OCI-LY3 (cell line): ENCODE results near the gene SHD.

ENCODE experiments used
- H2AFZ ChIP-seq: fragments of 200-600, 300-600 bp; shearing (Covaris generic); 2 replicates; pipeline ENCODE4 v1.6.0; 2014; ENCODE audit warnings: antibody characterized with exemption, low read depth, low read length
- H3K27ac ChIP-seq: fragments of 200-600, 300-600 bp; sonication (generic); 2 replicates; pipeline ENCODE4 v1.5.1; 2014; ENCODE audit warnings: mild to moderate bottlenecking, low read length, moderate library complexity, mixed read lengths
- H3K27me3 ChIP-seq: fragments of 200-600, 300-600 bp; sonication (generic); 2 replicates; pipeline ENCODE4 v1.6.1; 2014; ENCODE audit warnings: low read depth, low read length, mixed read lengths
- H3K36me3 ChIP-seq: fragments of 200-600, 300-600 bp; sonication (generic); replicated peaks from 2 replicates; pipeline ENCODE3; 2014; ENCODE audit warnings: low read depth, low read length, mixed read lengths
- H3K4me1 ChIP-seq: fragments of 300-600, 200-600 bp; sonication (generic); 2 replicates; pipeline ENCODE4 v1.6.1; 2014; ENCODE audit warnings: low read length, mixed read lengths
- H3K4me2 ChIP-seq: fragments of 200-600, 300-600 bp; sonication (generic); 2 replicates; pipeline ENCODE4 v1.6.1; 2014; ENCODE audit warnings: low read length, mixed read lengths
- H3K4me3 ChIP-seq: fragments of 300-600, 200-600 bp; sonication (generic); 2 replicates; pipeline ENCODE4 v1.5.1; 2014; ENCODE audit warnings: antibody characterized with exemption, mild to moderate bottlenecking, low read length, moderate library complexity
- H3K79me2 ChIP-seq: fragments of 300-600, 200-600 bp; shearing (Covaris generic); 2 replicates; pipeline ENCODE4 v1.6.1; 2014; ENCODE audit warnings: mild to moderate bottlenecking, low read length, mixed read lengths
- H3K9ac ChIP-seq: fragments of 300-600, 200-600 bp; shearing (Covaris generic); 2 replicates; pipeline ENCODE4 v1.6.0; 2014; ENCODE audit warnings: mild to moderate bottlenecking, low read length, moderate library complexity
- H3K9me3 ChIP-seq: fragments of 200-600, 300-600 bp; shearing (Covaris generic); 2 replicates; pipeline ENCODE4 v1.6.1; 2014; ENCODE audit warnings: low read length, mixed read lengths; ENCODE audit not compliant: insufficient read depth
- H4K20me1 ChIP-seq: fragments of 200-600, 300-600 bp; sonication (generic); 2 replicates; pipeline ENCODE4 v1.6.1; 2016; ENCODE audit warnings: low read length, mixed read lengths; ENCODE audit not compliant: insufficient read depth
- EZH2phosphoT487 ChIP-seq: fragments of 200-600 bp; shearing (Covaris generic); IDR thresholded peaks from 2 replicates; pipeline ENCODE4 v1.6.1; 2018; ENCODE audit warnings: antibody characterized with exemption, mixed run types, low read depth
- TF ChIP-seq, protein P1 (sequence below): fragments of 200-600, 300-600 bp; sonication (generic); IDR thresholded peaks from 2 replicates; pipeline ENCODE4 v1.5.1; 2014; ENCODE audit warnings: antibody characterized with exemption, low read length, low read depth

The SHD gene

DNA sequence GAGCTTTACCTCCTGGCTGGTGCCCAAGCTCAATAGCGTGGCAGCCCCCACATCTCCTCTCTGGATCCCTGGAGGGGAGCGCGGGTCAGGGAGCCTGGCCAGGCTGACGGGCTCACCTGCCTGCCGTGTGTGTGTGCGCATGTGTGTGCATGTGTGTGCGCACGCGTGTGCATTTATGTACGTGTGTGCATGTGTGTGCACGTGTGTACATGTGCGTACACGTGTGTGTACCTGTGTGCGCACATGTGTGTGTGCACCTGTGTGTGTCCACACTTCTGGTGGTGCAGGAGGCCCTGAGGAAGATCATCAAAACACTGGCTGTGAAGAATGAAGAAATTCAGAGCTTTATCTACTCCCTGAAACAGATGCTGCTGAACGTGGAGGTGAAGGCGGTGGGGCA, 26.6 kb downstream of the SHD start:
- H3K4me2 ChIP-seq, result no peak overlapping the region
- H2AFZ ChIP-seq, result no peak overlapping the region
- H3K36me3 ChIP-seq, result peaks cover 5% of the 10 kb centered on the region
- no peak overlapping the region for H3K9ac ChIP-seq
- H3K4me3 ChIP-seq, result no peak overlapping the region
- H3K27me3 ChIP-seq, result no peaks in the 10 kb centered on the region
- no peaks in the 10 kb centered on the region for H4K20me1 ChIP-seq
- TF ChIP-seq EZH2phosphoT487, result no peak
- no peaks in the 10 kb centered on the region for H3K4me1 ChIP-seq
- no peaks in the 10 kb centered on the region for H3K9me3 ChIP-seq
- H3K27ac ChIP-seq, result no peak overlapping the region
- no peaks in the 10 kb centered on the region for H3K79me2 ChIP-seq

DNA sequence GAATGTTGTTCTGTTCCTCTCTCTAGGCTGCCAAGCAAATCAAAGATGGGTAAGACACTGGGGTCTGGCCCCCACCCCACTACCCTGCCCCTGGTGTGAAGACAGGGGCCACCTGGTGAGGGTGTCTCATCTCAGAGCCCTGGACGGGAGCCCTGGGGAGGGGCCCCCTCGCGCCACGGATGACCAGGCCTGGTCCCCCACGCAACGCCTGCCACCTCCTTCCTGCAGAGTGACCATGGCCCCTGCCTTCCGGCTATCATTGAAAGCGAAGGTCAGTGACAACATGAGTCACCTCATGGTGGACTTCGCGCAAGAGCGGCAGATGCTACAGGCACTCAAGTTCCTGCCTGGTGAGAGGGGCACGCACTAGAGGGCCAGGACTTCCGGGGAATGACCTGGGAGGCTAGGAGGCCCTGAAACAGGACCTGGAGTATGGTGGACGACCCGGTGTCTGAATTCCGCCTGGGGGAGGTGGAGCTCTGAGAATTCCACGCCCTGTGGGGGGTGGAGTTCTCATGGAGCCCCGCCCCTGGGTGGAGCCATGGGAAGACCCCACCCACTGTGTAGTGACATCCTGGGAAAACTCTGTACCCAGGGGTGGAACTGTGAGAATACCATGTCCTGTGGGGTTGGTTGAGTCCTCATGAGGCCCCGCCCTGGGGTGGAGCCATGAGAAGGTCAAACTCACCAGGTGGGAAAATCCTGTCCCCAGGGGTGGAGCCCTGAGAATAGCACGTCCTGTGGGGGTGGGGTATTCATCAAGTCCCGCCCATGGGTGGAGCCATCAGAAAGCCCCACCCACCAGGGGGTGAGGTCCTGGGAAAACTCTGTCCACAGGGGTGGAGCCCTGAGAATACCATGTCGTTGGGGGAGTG, 31.4 kb downstream of the SHD start:
- Histone ChIP-seq H3K9ac (no peak overlapping the region), H3K4me1 (no peaks in the 10 kb centered on the region), H3K9me3 (no peaks in the 10 kb centered on the region), H3K36me3 (peaks cover 10% of the 10 kb centered on the region), H3K27me3 (no peaks in the 10 kb centered on the region), H2AFZ (no peak overlapping the region), H3K4me3 (no peak overlapping the region), H3K27ac (no peak overlapping the region), H4K20me1 (no peaks in the 10 kb centered on the region), H3K79me2 (no peaks in the 10 kb centered on the region), H3K4me2 (no peak overlapping the region)
- TF ChIP-seq EZH2phosphoT487, result no peak
- TF ChIP-seq, protein P1, sequence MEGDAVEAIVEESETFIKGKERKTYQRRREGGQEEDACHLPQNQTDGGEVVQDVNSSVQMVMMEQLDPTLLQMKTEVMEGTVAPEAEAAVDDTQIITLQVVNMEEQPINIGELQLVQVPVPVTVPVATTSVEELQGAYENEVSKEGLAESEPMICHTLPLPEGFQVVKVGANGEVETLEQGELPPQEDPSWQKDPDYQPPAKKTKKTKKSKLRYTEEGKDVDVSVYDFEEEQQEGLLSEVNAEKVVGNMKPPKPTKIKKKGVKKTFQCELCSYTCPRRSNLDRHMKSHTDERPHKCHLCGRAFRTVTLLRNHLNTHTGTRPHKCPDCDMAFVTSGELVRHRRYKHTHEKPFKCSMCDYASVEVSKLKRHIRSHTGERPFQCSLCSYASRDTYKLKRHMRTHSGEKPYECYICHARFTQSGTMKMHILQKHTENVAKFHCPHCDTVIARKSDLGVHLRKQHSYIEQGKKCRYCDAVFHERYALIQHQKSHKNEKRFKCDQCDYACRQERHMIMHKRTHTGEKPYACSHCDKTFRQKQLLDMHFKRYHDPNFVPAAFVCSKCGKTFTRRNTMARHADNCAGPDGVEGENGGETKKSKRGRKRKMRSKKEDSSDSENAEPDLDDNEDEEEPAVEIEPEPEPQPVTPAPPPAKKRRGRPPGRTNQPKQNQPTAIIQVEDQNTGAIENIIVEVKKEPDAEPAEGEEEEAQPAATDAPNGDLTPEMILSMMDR, result no peak

- Histone ChIP-seq H2AFZ (no peak overlapping the region), H3K4me1 (no peaks in the 10 kb centered on the region), H3K4me2 (no peak overlapping the region), H3K4me3 (no peak overlapping the region), H3K36me3 (peaks cover 14% of the 10 kb centered on the region), H3K27ac (no peak overlapping the region), H3K9me3 (no peaks in the 10 kb centered on the region), H3K9ac (no peak overlapping the region), H4K20me1 (no peaks in the 10 kb centered on the region), H3K27me3 (no peaks in the 10 kb centered on the region), H3K79me2 (no peaks in the 10 kb centered on the region)
- TF ChIP-seq, protein P1, result no peak
- TF ChIP-seq EZH2phosphoT487, result no peak
These were observed 34.9 kb downstream of the SHD start for GRCh38 chr19:4313847-4314490.

- no peak overlapping the region for H2AFZ ChIP-seq
- H3K79me2 ChIP-seq, result no peaks in the 10 kb centered on the region
- no peak overlapping the region for H3K4me3 ChIP-seq
- no peaks in the 10 kb centered on the region for H3K9me3 ChIP-seq
- no peak overlapping the region for H3K27ac ChIP-seq
- H3K4me1 ChIP-seq, result no peaks in the 10 kb centered on the region
- H3K4me2 ChIP-seq, result no peak overlapping the region
- H4K20me1 ChIP-seq, result no peaks in the 10 kb centered on the region
- no peak for TF ChIP-seq EZH2phosphoT487
- TF ChIP-seq, protein P1, result no peak
- H3K9ac ChIP-seq, result no peak overlapping the region
- no peaks in the 10 kb centered on the region for H3K27me3 ChIP-seq
- H3K36me3 ChIP-seq, result peaks cover 9% of the 10 kb centered on the region
These were observed 37.9 kb downstream of the SHD start for GRCh38 chr19:4316956-4317355.
